Measurements from ENCODE around the gene GALNT3. TPM values are rescaled to one million over a fixed set of nuclear protein-coding genes. Genes with fewer than 3 reads are reported as not detected.

The GALNT3 gene
- total and polyA plus RNA-seq, 2 of the 8 experiments (the other 6 are each of a cell fraction or from before 2014, with no cell fraction given): 3.4 to 23.6 TPM

GRCh38 chr2:165773684-165774083 lies 20.4 kb downstream of the GALNT3 start:
- Histone ChIP-seq H3K14ac (ENCODE audit: insufficient read length) (no peak overlapping the region), H3K23ac (ENCODE audit: insufficient read length) (no peak overlapping the region), H3K27me3 (replicated peaks in 1 of 4; ENCODE audit: control insufficient read depth in 3 of 4, extremely low read depth in 1 of 4, insufficient read depth in 3 of 4, low read length in 3 of 4) (no peaks in the 10 kb centered on the region), H4K8ac (ENCODE audit: extremely low read depth, insufficient read depth, low read length) (no peak overlapping the region), H4K91ac (replicated peaks; ENCODE audit: insufficient read length, low read length) (no peak overlapping the region), H2BK20ac (ENCODE audit: low read length) (no peak overlapping the region), H3K79me1 (ENCODE audit: low read depth, low read length) (peaks cover 4% of the 10 kb centered on the region; the same call in 1 of the 2 replicates), H2BK12ac (ENCODE audit: low read depth, low read length) (no peak overlapping the region), H3K56ac (replicated peaks; ENCODE audit: insufficient read length, low read depth, low read length) (no peak overlapping the region), H3K4me3 (ENCODE audit: extremely low read depth in 1 of 4, insufficient read depth in 2 of 4, low read depth in 3 of 4, low read length in 4 of 4) (no peak overlapping the region), H3K79me2 (ENCODE audit: control insufficient read depth in 1 of 2, insufficient read depth in 2 of 2, low read length in 2 of 2) (peaks cover 0 to 91% of the 10 kb centered on the region in 2 experiments; a peak in 3 of 4 replicates), H3K9ac (replicated peaks in 1 of 4; ENCODE audit: extremely low read depth in 1 of 4, low read depth in 3 of 4, low read length in 3 of 4) (no peak overlapping the region), H3K4me2 (ENCODE audit: insufficient read depth in 1 of 2, low read depth in 2 of 2, low read length in 2 of 2) (no peak overlapping the region), H4K20me1 (replicated peaks in 1 of 2; ENCODE audit: control insufficient read depth in 1 of 2, insufficient read depth in 2 of 2, low read length in 2 of 2) (no peaks in the 10 kb centered on the region), H2BK120ac (replicated peaks; ENCODE audit: low read depth, low read length) (no peak overlapping the region), H3K27ac (ENCODE audit: low read depth, low read length) (no peak overlapping the region), H2BK15ac (ENCODE audit: low read length) (no peak overlapping the region), H4K5ac (ENCODE audit: insufficient read length, low read depth, low read length) (no peak overlapping the region), H3K9me3 (ENCODE audit: insufficient read depth in 2 of 2, low read depth in 1 of 2, low read length in 1 of 2) (no peaks in the 10 kb centered on the region), H2AK5ac (ENCODE audit: low read depth, low read length) (no peak overlapping the region), H2AFZ (ENCODE audit: low read length) (no peak overlapping the region), H3K4me1 (replicated peaks in 1 of 4; ENCODE audit: control insufficient read depth in 3 of 4, insufficient read depth in 4 of 4, low read length in 3 of 4) (peaks cover 0 to 5% (median 4%) of the 10 kb centered on the region in 4 experiments; a peak in 5 of 7 replicates), H3K36me3 (ENCODE audit: control insufficient read depth in 2 of 4, insufficient read depth in 4 of 4, low read length in 3 of 4) (peaks cover 0 to 33% (median 9%) of the 10 kb centered on the region in 4 experiments; a peak in 4 of 8 replicates), H3K18ac (ENCODE audit: extremely low read depth, low read length) (no peak overlapping the region), H2BK5ac (ENCODE audit: low read depth, low read length) (no peak overlapping the region), H3K23me2 (ENCODE audit: low read depth, low read length) (no peaks in the 10 kb centered on the region), H3K4ac (replicated peaks; ENCODE audit: insufficient read length, low read depth, low read length) (no peak overlapping the region)
- 97% methylated on average over 2 of the region's 2 CpGs; no CpG with 5 or more reads in 1 of the 2 experiments for WGBS, 2 experiments (ENCODE audit: extremely low coverage in 1 of 2, insufficient coverage in 1 of 2, insufficient read length in 1 of 2, insufficient replicate concordance in 2 of 2, low coverage in 1 of 2, low lambda C conversion rate in 2 of 2, missing lambda C conversion rate in 1 of 2)
- ChIA-PET POLR2A (ENCODE audit: partially characterized antibody) (no interaction called here), CTCF (ENCODE audit: partially characterized antibody) (no interaction called here)
- TF ChIP-seq KDM4A (IDR thresholded peaks at IDR 0.05; ENCODE audit: low read depth, low read length, severe bottlenecking): no peak
- no peak for TF ChIP-seq RAD21 (IDR thresholded peaks at IDR 0.05 in 1 of 2, conservative IDR thresholded peaks at IDR 0.05 in 1 of 2; ENCODE audit: low read depth in 2 of 2, low read length in 2 of 2)
- no peak for TF ChIP-seq SAP30 (IDR thresholded peaks at IDR 0.05; ENCODE audit: insufficient read depth, insufficient replicate concordance, low read length)
- no peak for TF ChIP-seq CHD1 (IDR thresholded peaks at IDR 0.05; ENCODE audit: low read depth, low read length)
- no peak for TF ChIP-seq RBBP5 (IDR thresholded peaks at IDR 0.05; ENCODE audit: borderline replicate concordance, low read depth, low read length)
- TF ChIP-seq ZNF274 (IDR thresholded peaks at IDR 0.05; ENCODE audit: borderline replicate concordance, extremely low read depth, low read length): no peak
- no peak for TF ChIP-seq CREB1 (IDR thresholded peaks at IDR 0.05)
- TF ChIP-seq JUN (IDR thresholded peaks at IDR 0.05; ENCODE audit: low read depth, low read length): no peak
- FAIRE-seq: no peak
- no peak for DNase-seq (ENCODE audit: low read depth in 1 of 2, low spot score in 2 of 2)
